Activated naive CD8-positive, alpha-beta T cell treated with anti-CD3 and anti-CD28 coated beads, Interleukin-2, amount 50 U/mL, for 24 hours (primary cell): ENCODE data around the gene POFUT1.
"Not testable (repeated sequence)": the region's sequence is repeated elsewhere in the genome, so short reads cannot be mapped to it uniquely, and the experiment has no call there.

Source experiments
- ATAC-seq: fragments of 150-1000 bp; cut with Tn5 transposase; one replicate; pipeline ENCODE4 v1.10.0; 2021
- DNase-seq: peaks from one replicate; pipeline ENCODE4 v3.0.0; 2021
- H3K27ac Mint-ChIP-seq: one replicate; pipeline ENCODE4 v1.8.0; 2021; ENCODE audit warnings: mild to moderate bottlenecking, mixed read lengths
- H3K27me3 Mint-ChIP-seq: one replicate; pipeline ENCODE4 v1.8.0; 2021; ENCODE audit warnings: mixed read lengths
- H3K36me3 Mint-ChIP-seq: one replicate; pipeline ENCODE4 v1.8.0; 2021; ENCODE audit warnings: low read depth, mixed read lengths
- H3K4me1 Mint-ChIP-seq: one replicate; pipeline ENCODE4 v1.8.0; 2021; ENCODE audit warnings: mixed read lengths
- H3K4me3 Mint-ChIP-seq: one replicate; pipeline ENCODE4 v1.8.0; 2021; ENCODE audit warnings: mild to moderate bottlenecking, moderate library complexity, mixed read lengths
- H3K9me3 Mint-ChIP-seq: one replicate; pipeline ENCODE4 v1.8.0; 2021; ENCODE audit warnings: mixed read lengths

Gene POFUT1

DNA sequence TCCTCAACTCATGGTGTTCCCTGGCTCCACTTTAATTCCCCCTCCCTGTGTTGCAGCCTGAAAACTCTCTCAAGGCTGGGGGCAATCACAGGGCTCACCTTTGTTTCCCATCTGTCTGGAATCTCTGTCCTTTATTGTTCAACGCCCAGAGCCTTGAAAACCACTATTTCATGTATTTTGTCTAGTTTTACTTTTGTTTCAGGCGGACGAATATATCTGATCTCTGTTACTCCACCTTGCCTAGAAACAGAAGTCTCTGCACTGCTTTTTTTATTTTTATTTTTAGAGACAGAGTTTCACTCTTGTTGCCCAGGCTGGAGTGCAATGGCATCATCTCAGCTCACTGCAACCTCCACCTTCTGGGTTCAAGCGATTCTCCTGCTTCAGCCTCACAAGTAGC is 27.7 kb upstream of the POFUT1 start:
- Mint-ChIP-seq H3K27me3 (no peaks in the 10 kb centered on the region), H3K9me3 (no peaks in the 10 kb centered on the region), H3K4me1 (no peaks in the 10 kb centered on the region), H3K4me3 (no peak overlapping the region), H3K27ac (no peak overlapping the region), H3K36me3 (no peaks in the 10 kb centered on the region)
- DNase-seq, result no peak
- no peak for ATAC-seq

DNA sequence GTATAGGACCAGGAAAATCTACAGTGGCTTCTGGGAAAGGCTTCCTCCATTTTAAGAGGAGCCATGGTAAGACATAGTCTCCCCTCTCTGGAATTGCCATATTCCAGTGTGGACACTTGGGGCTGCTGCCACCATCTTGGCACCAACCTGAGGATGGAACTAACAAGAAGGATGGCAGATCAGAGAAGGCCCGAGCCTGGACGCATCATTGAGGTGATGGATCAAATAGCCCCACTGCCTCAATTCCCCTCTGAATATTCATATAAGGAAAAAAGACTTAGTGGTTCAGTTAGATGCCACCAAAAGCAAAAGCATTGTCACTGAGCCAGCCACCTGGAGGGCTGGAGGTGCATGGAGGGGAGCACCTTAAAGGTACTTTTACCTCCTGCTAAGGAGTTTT is 26.1 kb upstream of the POFUT1 start:
- H3K4me3 Mint-ChIP-seq, result no peak overlapping the region
- DNase-seq (no peak), ATAC-seq (no peak)
- no peaks in the 10 kb centered on the region for H3K4me1 Mint-ChIP-seq
- no peaks in the 10 kb centered on the region for H3K9me3 Mint-ChIP-seq
- H3K36me3 Mint-ChIP-seq, result no peaks in the 10 kb centered on the region
- no peak overlapping the region for H3K27ac Mint-ChIP-seq
- no peaks in the 10 kb centered on the region for H3K27me3 Mint-ChIP-seq

DNA sequence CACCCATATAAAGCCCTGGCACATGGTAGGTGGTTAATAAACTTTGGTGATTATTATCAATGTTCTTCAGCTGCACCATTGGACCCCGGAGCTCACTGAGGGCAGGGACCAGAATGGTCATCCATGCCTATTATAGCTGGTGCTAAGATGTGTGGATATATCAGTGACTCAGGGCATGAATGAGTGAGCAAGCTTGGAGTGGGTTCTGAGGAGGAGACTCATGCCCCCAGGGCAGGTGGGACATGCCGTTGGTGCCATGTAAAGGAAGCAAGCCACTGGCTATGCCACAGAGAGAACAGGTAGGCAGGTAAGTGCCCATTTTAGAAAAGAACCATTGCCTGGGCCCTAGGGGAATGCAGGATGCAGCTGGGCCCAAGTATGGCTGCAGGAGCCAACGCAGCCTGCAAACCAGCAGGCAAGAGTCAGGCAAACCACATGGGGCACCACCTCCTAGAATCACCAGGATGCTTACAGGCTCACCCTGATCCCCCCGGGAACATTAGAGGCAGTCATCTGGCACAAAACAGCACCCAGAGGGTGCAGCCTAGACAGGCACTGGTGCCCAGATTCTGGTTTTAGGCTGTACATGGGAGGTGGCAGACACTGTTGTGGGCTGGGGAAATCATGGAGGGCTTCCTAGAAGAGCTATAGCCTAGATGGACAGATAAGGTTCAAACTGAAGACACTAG is 23.6 kb upstream of the POFUT1 start:
- DNase-seq (no peak), ATAC-seq (no peak)
- no peak overlapping the region for H3K27ac Mint-ChIP-seq
- no peak overlapping the region for H3K4me3 Mint-ChIP-seq
- peaks cover 2% of the 10 kb centered on the region for H3K36me3 Mint-ChIP-seq
- H3K4me1 Mint-ChIP-seq, result peaks cover 8% of the 10 kb centered on the region
- H3K9me3 Mint-ChIP-seq, result no peaks in the 10 kb centered on the region
- no peaks in the 10 kb centered on the region for H3K27me3 Mint-ChIP-seq

DNA sequence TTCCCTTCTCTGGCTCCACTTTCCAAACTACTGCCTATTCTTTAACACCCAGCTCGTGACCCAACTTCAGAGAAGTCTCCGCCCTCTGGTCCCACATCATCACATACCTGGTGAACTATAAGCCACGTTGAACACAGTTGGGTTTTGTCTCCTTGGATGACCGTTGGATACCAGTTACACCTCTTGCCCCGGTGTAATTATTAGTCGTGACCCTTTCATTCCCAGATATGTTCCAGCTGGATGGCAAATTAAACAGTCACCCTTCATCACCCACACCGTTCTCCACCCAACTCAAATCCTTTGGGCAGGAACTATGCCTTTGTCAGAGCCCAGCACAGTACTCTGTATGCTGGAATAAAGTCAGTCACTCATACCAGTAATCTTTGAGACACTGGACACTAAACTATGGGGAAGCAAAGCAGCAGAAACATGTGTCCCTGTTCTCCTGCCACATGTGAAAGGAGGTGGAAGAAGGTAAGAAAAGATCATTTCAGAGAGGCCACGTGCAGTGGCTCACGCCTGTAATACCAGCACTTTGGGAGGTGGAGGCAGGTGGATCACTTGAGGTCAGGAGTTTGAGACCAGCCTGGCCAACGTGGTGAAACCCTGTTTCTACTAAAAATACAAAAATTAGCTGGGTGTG is 22.6 kb upstream of the POFUT1 start:
- H3K9me3 Mint-ChIP-seq, result no peaks in the 10 kb centered on the region
- no peak overlapping the region for H3K4me3 Mint-ChIP-seq
- H3K36me3 Mint-ChIP-seq, result peaks cover 2% of the 10 kb centered on the region
- H3K27me3 Mint-ChIP-seq, result no peaks in the 10 kb centered on the region
- DNase-seq (no peak), ATAC-seq (no peak)
- H3K4me1 Mint-ChIP-seq, result peaks cover 14% of the 10 kb centered on the region
- H3K27ac Mint-ChIP-seq, result no peak overlapping the region

DNA sequence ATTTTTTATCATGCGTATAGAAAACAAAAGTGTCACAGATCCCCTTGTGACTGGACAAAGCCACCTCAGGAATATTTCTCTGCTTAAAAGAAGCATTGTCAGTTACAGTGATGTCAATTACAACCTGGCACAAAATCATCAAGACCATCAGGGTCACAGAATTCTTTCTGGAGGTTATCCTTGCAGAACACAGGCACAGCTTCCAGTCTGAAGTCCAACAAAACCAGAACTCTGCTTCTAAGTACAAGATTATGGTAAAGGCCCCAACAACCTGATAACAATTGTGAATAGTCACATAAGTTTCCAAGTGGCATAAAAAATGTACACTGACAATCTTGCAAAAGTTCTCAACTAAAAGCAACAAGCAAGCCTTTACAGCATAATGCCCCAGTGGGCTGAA is 21.2 kb upstream of the POFUT1 start:
- Mint-ChIP-seq H3K9me3 (no peaks in the 10 kb centered on the region), H3K36me3 (peaks cover 5% of the 10 kb centered on the region), H3K27me3 (no peaks in the 10 kb centered on the region), H3K27ac (no peak overlapping the region), H3K4me3 (no peak overlapping the region), H3K4me1 (peaks cover 27% of the 10 kb centered on the region)
- ATAC-seq, result no peak
- DNase-seq, result no peak

DNA sequence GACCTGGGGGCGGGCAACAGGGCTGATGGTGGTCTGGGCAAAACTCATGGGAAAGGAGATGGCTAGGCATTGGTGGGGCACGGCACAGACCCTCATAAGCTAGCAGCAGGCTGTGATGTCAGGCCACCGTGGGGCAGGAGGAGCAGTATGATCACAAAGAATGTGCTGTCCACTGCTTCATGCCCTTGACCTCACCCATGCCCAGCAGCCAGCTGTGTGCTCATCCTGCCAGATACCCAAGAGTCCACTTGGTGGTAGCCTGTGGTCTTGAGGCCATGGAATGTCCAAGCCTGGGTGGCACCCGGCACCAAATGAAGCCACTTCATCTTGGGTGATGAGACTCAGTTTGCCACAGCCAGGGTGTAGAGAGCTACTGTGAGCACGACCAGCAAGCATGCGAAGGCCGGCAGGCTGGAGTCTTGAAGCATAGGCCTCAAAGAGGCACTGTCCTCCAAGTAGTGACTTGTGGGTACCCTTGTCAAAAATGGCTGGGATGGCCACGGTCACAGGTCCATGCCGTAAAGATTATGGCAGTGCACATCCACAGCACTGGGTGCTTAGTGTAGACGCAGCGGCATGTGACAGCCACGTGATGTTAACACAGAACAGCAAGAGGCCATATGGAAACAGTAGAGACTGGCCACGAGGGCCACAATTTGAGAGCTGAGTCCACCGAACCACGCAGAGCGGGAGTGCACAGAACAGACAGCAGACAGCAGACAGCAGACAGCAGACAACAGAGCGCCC is 19.1 kb upstream of the POFUT1 start:
- DNase-seq, result no peak
- Mint-ChIP-seq H3K27ac (peak overlapping the region; percentile 83), H3K27me3 (no peaks in the 10 kb centered on the region), H3K9me3 (no peaks in the 10 kb centered on the region), H3K36me3 (peaks cover 15% of the 10 kb centered on the region), H3K4me1 (peaks cover 45% of the 10 kb centered on the region), H3K4me3 (peak overlapping the region; percentile 75)
- no peak for ATAC-seq

DNA sequence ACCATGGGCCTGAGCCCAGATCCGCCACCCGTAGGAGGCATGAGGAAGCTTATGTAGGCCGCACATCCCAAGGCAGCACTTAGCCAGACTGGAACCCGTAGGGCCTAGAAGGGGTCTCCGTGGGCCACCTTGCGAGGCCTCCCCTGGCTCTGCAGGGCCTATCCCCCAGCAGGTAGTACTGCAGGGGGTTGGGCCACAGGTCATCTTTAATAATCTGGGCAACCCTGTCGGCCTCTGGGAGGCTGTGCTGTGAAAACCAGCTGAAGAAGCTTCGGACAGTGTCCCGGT is 18.6 kb upstream of the POFUT1 start:
- ATAC-seq, result no peak
- no peaks in the 10 kb centered on the region for H3K9me3 Mint-ChIP-seq
- peak overlapping the region; percentile 75 for H3K4me3 Mint-ChIP-seq
- peaks cover 21% of the 10 kb centered on the region for H3K36me3 Mint-ChIP-seq
- DNase-seq, result no peak
- no peaks in the 10 kb centered on the region for H3K27me3 Mint-ChIP-seq
- peak overlapping the region; percentile 83 for H3K27ac Mint-ChIP-seq
- peaks cover 51% of the 10 kb centered on the region for H3K4me1 Mint-ChIP-seq

DNA sequence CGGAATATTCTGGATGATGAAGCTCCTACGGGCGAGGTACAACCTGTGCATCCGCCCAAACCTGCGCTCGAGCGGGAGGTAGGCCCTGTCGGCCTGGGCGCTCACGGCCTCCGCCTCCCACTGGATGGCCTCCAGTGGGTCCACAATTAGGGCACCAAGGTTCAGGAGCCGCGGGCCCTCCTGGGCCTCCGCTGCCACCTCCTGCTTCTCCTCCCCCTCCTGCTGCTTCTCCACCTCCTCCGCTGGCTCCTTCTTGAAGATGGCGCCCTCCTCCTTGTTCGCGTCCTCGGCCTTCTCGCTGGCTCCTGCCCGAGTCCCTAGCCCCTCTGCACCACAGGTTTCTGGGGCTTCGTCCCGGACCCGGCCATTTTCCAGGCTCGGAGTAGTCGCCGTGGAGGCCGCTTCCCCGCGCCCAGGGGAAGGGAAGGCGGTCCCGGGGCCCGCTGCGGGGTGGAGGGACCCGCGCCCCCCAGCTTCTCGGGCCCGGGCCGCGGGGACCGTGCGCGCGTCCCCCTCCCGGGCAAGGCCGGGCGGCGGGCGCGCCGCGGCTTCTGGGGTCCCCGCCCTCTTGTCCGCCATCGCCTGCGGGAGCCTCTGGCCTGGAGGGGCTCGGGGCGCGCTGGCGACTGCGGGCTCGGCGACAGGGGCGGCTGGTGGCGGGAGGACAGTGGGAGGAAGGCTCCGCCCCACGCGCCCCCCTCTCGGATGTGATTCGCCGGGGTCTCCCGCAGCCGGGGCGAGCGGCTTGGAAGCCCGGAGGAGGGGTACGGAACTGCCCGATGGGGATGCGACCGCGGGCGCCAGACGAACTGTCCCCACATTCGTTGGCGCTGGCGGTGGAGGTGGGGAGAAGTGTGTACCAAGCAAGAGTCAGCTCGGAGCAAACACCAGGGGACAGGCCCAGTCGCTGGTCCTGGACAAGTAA is 17.7 kb upstream of the POFUT1 start:
- peak overlapping the region; percentile 75 for H3K4me3 Mint-ChIP-seq
- DNase-seq (peak; percentile 72), ATAC-seq (peak; percentile 81)
- no peaks in the 10 kb centered on the region for H3K27me3 Mint-ChIP-seq
- H3K9me3 Mint-ChIP-seq, result no peaks in the 10 kb centered on the region
- peaks cover 26% of the 10 kb centered on the region for H3K36me3 Mint-ChIP-seq
- peaks cover 57% of the 10 kb centered on the region for H3K4me1 Mint-ChIP-seq
- H3K27ac Mint-ChIP-seq, result peak overlapping the region; percentile 88

DNA sequence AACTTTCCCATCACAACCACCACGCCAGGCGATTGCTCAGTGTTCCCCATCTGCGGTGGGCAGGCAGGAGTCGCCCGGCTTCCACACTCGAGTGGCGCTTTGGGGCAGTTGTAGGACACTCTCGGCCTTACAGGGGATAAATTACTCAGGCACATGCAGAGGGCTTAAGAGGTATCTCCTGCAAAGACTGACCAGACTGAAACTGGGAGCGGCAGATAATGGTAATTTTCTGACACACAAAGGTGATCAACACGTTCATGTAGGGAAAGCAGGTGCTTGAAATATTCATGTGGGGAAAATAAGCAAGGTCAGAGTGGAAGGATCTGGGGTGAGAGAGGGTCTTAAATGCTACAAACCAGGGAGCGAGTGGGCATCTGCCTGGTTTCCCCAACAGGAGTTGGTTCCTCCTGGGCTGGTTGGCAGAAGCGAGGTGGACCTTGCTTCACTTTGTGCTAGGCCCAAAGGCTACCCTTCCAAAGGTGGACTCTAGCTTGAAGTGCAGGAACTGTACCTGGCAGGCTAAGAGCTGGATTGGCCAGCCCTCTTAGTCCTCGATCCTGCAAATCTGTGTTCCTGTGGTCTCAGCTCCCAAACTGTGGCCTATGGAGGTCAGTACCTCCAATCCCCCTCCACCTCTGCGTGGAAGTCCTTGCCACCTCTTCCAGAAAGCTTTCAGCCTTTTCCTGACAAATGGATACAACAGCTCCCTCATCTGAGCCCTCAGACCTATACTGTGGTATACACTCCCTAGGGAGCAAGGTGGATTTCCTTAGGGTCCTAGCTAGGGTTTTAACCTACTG is 16.9 kb upstream of the POFUT1 start:
- Mint-ChIP-seq H3K36me3 (peaks cover 35% of the 10 kb centered on the region), H3K27me3 (no peaks in the 10 kb centered on the region), H3K9me3 (no peaks in the 10 kb centered on the region), H3K4me3 (peak overlapping the region; percentile 75), H3K27ac (peak overlapping the region; percentile 88), H3K4me1 (peaks cover 64% of the 10 kb centered on the region)
- ATAC-seq (peak; percentile 2), DNase-seq (no peak)

DNA sequence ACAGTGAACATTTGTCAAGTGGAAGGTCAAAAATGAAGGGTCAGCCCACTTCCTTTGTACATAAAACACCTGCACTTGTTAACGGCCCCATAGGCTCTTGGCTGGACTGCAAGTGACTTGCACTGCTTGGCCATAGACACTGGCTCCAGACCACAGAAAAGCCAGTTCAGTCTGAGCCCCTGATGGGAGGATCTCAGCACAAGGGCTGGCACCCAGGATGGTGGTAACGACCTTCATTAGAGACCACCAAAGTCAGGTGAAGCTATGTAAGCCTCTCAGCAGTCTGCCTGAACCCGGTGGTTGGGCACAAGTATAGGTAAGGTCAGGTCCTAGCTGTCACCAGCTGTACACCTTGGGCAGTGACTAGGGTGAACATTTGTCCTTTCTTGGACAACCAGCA is 16.3 kb upstream of the POFUT1 start:
- Mint-ChIP-seq H3K27ac (peak overlapping the region; percentile 88), H3K4me3 (no peak overlapping the region), H3K9me3 (no peaks in the 10 kb centered on the region), H3K36me3 (peaks cover 41% of the 10 kb centered on the region), H3K27me3 (no peaks in the 10 kb centered on the region), H3K4me1 (peaks cover 69% of the 10 kb centered on the region)
- DNase-seq (no peak), ATAC-seq (no peak)

DNA sequence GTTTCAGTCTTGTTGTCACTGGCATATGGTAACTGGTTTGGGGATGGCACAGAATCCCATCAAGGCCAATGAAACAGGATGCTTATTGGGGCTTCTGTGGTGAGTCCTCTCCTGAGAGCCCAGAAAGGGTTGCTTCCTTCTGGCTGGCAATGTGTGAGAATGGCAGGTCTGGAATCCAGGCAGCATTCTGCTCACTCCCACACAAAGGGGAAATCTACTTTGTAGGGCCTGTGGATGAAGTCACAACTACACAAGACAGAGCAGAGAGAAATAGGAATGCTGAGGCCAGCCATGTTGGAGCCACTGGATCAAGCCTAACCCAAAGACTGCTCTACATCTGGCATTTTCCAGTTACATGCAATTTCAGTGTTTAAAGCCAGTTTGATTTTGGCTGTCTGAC is 15.8 kb upstream of the POFUT1 start:
- H3K36me3 Mint-ChIP-seq, result peaks cover 45% of the 10 kb centered on the region
- ATAC-seq, result no peak
- DNase-seq, result no peak
- no peak overlapping the region for H3K4me3 Mint-ChIP-seq
- peaks cover 70% of the 10 kb centered on the region for H3K4me1 Mint-ChIP-seq
- no peaks in the 10 kb centered on the region for H3K27me3 Mint-ChIP-seq
- H3K27ac Mint-ChIP-seq, result peak overlapping the region; percentile 84
- H3K9me3 Mint-ChIP-seq, result no peaks in the 10 kb centered on the region

DNA sequence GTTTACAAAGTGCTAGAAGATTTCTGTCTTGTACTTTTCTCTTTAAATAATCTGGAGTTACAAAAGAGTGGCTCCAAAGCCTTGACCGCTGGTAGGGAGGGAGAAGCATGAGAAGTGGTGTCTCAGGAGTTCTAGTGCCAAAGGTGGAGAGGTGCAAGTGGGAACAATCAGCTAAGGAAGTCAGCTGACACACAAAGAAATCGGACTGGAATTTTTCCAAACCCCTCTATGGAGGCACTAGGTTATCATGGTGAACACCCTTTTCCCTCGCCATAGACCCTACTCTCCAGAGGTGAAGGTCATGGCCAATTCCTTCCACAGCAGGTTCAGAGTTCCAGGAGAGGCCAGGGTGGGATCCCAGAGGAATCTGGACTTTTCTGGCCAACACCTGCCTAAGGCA is 15.0 kb upstream of the POFUT1 start:
- no peak overlapping the region for H3K4me3 Mint-ChIP-seq
- peaks cover 72% of the 10 kb centered on the region for H3K4me1 Mint-ChIP-seq
- H3K27ac Mint-ChIP-seq, result peak overlapping the region; percentile 84

DNA sequence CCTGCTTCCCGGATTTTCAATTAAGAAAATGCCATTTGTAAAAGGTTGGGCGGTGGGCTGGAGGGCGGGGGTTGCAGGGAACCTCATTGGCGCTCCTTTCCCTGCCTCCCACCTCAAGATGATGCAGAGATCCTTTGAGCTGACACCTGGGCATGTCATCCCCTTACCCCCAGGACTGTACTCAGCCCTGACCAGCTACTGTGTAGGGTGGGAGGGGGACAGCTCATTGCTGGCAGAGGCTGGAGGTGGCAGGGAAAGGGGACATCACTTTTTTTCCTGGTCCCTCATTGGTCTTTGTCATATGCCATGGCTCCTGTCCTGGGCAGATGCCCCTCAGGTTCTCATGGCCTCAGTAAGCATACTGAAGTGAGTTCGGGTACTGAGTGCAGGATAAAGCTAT is 14.3 kb upstream of the POFUT1 start:
- Mint-ChIP-seq H3K4me1 (peaks cover 74% of the 10 kb centered on the region), H3K36me3 (peaks cover 57% of the 10 kb centered on the region), H3K27ac (peak overlapping the region; percentile 84)
- not testable (repeated sequence) for H3K4me3 Mint-ChIP-seq, H3K27me3 Mint-ChIP-seq, H3K9me3 Mint-ChIP-seq, ATAC-seq, DNase-seq

More for the DNA sequence above, 15.0 kb upstream of the POFUT1 start:
- no peak for DNase-seq
- H3K36me3 Mint-ChIP-seq, result peaks cover 52% of the 10 kb centered on the region
- H3K27me3 Mint-ChIP-seq, result no peaks in the 10 kb centered on the region
- no peak for ATAC-seq
- H3K9me3 Mint-ChIP-seq, result no peaks in the 10 kb centered on the region

DNA sequence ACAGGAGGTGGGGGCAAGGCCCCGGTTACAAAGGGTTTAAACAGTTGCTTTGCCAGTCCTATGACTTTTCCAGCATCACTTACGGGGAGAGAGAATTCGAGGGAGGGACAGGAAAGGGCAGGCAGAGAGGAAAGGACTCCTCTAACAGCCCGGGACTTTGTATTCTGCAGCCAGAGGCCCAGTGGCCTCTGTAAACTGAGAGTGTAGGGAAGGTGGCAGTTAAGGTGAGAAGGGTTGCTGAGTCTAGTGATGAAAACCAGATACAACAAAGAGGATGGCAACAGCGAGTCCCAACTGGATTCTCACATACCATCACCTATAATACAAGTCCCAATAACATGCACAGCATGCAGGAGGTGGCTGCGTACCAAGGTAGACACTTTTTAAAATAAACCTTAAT is 13.7 kb upstream of the POFUT1 start:
- Mint-ChIP-seq H3K4me1 (peaks cover 74% of the 10 kb centered on the region), H3K4me3 (no peak overlapping the region), H3K27me3 (no peaks in the 10 kb centered on the region), H3K9me3 (no peaks in the 10 kb centered on the region), H3K36me3 (peaks cover 62% of the 10 kb centered on the region), H3K27ac (peak overlapping the region; percentile 18)
- DNase-seq (no peak), ATAC-seq (no peak)
